Astrocyte of the cerebellum (primary cell): ENCODE measurements around the gene HSPA12A.

Experiments used
- DNase-seq: peaks from one replicate; pipeline ENCODE4 v3.0.0-alpha.2; 2011; ENCODE audit warnings: low read depth
- H3K4me3 ChIP-seq: 2 replicates; pipeline ENCODE4 v1.5.1; 2011; ENCODE audit warnings: mild to moderate bottlenecking, low read depth, low read length, moderate library complexity
- CTCF ChIP-seq: IDR thresholded peaks from 2 replicates; pipeline ENCODE4 v1.5.1; 2012; ENCODE audit warnings: low read length, low read depth, moderate library complexity, mild to moderate bottlenecking; ENCODE audit errors: missing control alignments
- in situ Hi-C: cut with HindIII; loops from 2 replicates; pipeline ENCODE4 v1.10.0; 2017; ENCODE audit warnings: low sequenced_read_pairs

Gene HSPA12A

GRCh38 chr10:116687633-116688032 lies 54.7 kb downstream of the HSPA12A start:
- in situ Hi-C loops, result loop anchor here (5.0 kb wide), 1 partner anchor 90 kb away; no protein-coding TSS in a partner anchor
- no peak for DNase-seq
- TF ChIP-seq CTCF, result no peak
- no peak overlapping the region for H3K4me3 ChIP-seq

GRCh38 chr10:116686632-116687031 lies 55.7 kb downstream of the HSPA12A start:
- in situ Hi-C loops, result loop anchor here (5.0 kb wide), 1 partner anchor 91 kb away; no protein-coding TSS in a partner anchor
- TF ChIP-seq CTCF, result no peak
- DNase-seq, result no peak
- H3K4me3 ChIP-seq, result no peak overlapping the region

GRCh38 chr10:116685807-116686206 lies 56.6 kb downstream of the HSPA12A start:
- TF ChIP-seq CTCF, result no peak
- in situ Hi-C loops, result loop anchor here (5.0 kb wide), 1 partner anchor 91 kb away; no protein-coding TSS in a partner anchor
- H3K4me3 ChIP-seq, result no peak overlapping the region
- no peak for DNase-seq

GRCh38 chr10:116684781-116685180 lies 57.6 kb downstream of the HSPA12A start:
- no peak for DNase-seq
- no peak overlapping the region for H3K4me3 ChIP-seq
- TF ChIP-seq CTCF, result no peak

GRCh38 chr10:116683821-116684220 lies 58.5 kb downstream of the HSPA12A start:
- in situ Hi-C loops, result no loop called here
- no peak for TF ChIP-seq CTCF
- no peak overlapping the region for H3K4me3 ChIP-seq
- DNase-seq, result no peak

More at GRCh38 chr10:116684781-116685180, 57.6 kb downstream of the HSPA12A start:
- in situ Hi-C loops, result loop anchor here (5.0 kb wide), 1 partner anchor 93 kb away; no protein-coding TSS in a partner anchor

GRCh38 chr10:116683166-116683565 lies 59.2 kb downstream of the HSPA12A start:
- no peak for DNase-seq
- no peak for TF ChIP-seq CTCF
- no peak overlapping the region for H3K4me3 ChIP-seq
- in situ Hi-C loops, result no loop called here

GRCh38 chr10:116679351-116679750 lies 63.0 kb downstream of the HSPA12A start:
- TF ChIP-seq CTCF, result no peak
- in situ Hi-C loops, result no loop called here
- H3K4me3 ChIP-seq, result no peak overlapping the region
- DNase-seq, result no peak
